Measurements from ENCODE around the gene ID1.
"Not testable (repeated sequence)": the region's sequence is repeated elsewhere in the genome, so short reads cannot be mapped to it uniquely, and the experiment has no call there.

The ID1 gene

GRCh38 chr20:31602779-31603441, 2.2 kb upstream of the ID1 start:
- peak in 1 of 4 experiments; percentile 13 for DNase-seq

GRCh38 chr20:31603822-31604566, 1.1 kb upstream of the ID1 start:
- peak; percentile 18 to 48 (median 28) for DNase-seq

GRCh38 chr20:31604567-31605030, 490 bp upstream of the ID1 start:
- no peak for DNase-seq

- no peak for DNase-seq
Observed at GRCh38 chr20:31605902-31606803, 1.1 kb downstream of the ID1 start.

GRCh38 chr20:31606804-31607639, 1.9 kb downstream of the ID1 start:
- no peak for DNase-seq

- DNase-seq: no peak
Observed at GRCh38 chr20:31607640-31608250, 2.7 kb downstream of the ID1 start.

- DNase-seq: no peak
Observed at GRCh38 chr20:31608251-31608945, 3.3 kb downstream of the ID1 start.

GRCh38 chr20:31612271-31612640, 7.2 kb downstream of the ID1 start:
- not testable (repeated sequence) for DNase-seq

- no peak for DNase-seq
Observed at GRCh38 chr20:31615416-31615815, 10.3 kb downstream of the ID1 start.

- DNase-seq: no peak
Observed at GRCh38 chr20:31617432-31618104, 12.5 kb downstream of the ID1 start.

- DNase-seq: no peak
Observed at GRCh38 chr20:31620246-31620645, 15.2 kb downstream of the ID1 start.

- DNase-seq: not testable (repeated sequence)
Observed at GRCh38 chr20:31623123-31623505, 18.0 kb downstream of the ID1 start.

- not testable (repeated sequence) for DNase-seq
Observed at GRCh38 chr20:31626534-31626933, 21.4 kb downstream of the ID1 start.

GRCh38 chr20:31628057-31628456, 23.0 kb downstream of the ID1 start:
- DNase-seq: not testable (repeated sequence)

- no peak for DNase-seq
Observed at GRCh38 chr20:31630187-31630790, 25.2 kb downstream of the ID1 start.

GRCh38 chr20:31632548-31633338, 27.7 kb downstream of the ID1 start:
- DNase-seq: no peak

GRCh38 chr20:31633339-31633914, 28.3 kb downstream of the ID1 start:
- DNase-seq: no peak

GRCh38 chr20:31637660-31638059, 32.6 kb downstream of the ID1 start, which contains the start of gene COX4I2:
COX4I2 (plus strand) TSS chr20:31637912; CDS start chr20:31639018, 1,106 bp downstream.
- no peak for DNase-seq

GRCh38 chr20:31638317-31638716, 33.2 kb downstream of the ID1 start:
- no peak for DNase-seq
